Small intestine (tissue), 7 donors: ENCODE results near the gene EIF5AL1. TPM values are rescaled to one million over a fixed set of nuclear protein-coding genes. Genes with fewer than 3 reads are reported as not detected.
A peak's percentile ranks its signal among the peaks of the same experiment; 100 is the strongest.

ENCODE experiments used
- DNase-seq, 2 donors: peaks; one replicate each; pipeline versions ENCODE4 v3.0.0 to v3.0.0-alpha.2; 2013
- FAIRE-seq: peaks from 2 replicates; lab custom pipeline; 2012; peaks lifted over from hg19 to GRCh38; lab: Jason Lieb, UNC
- H3K27ac ChIP-seq, 3 donors: one replicate each; pipeline ENCODE4 v1.5.1; 2013; ENCODE audit warnings: low read length in 2 of 3, mild to moderate bottlenecking in 2 of 3, control low read depth in 1 of 3, inconsistent platforms in 1 of 3, low read depth in 1 of 3, moderate library complexity in 1 of 3
- H3K27me3 ChIP-seq, 3 donors: one replicate each; pipeline ENCODE4 v1.6.1; 2013; ENCODE audit warnings: low read length in 3 of 3, inconsistent platforms in 1 of 3; ENCODE audit not compliant: control insufficient read depth in 3 of 3, insufficient read depth in 3 of 3
- H3K36me3 ChIP-seq, 3 donors: one replicate each; pipeline ENCODE4 v1.6.1; 2013; ENCODE audit warnings: low read length in 3 of 3, inconsistent platforms in 1 of 3, low read depth in 1 of 3, mild to moderate bottlenecking in 1 of 3, moderate library complexity in 1 of 3; ENCODE audit not compliant: control insufficient read depth in 3 of 3, insufficient read depth in 2 of 3
- H3K4me1 ChIP-seq, 3 donors: one replicate each; pipeline ENCODE4 v1.6.1; 2013; ENCODE audit warnings: low read length in 2 of 3, inconsistent platforms in 1 of 3, low read depth in 1 of 3, mild to moderate bottlenecking in 1 of 3, moderate library complexity in 1 of 3; ENCODE audit not compliant: control insufficient read depth in 3 of 3, insufficient read depth in 2 of 3
- H3K4me3 ChIP-seq, 3 donors: one replicate each; pipeline ENCODE4 v1.5.1; 2013; ENCODE audit warnings: low read length in 3 of 3, control low read depth in 1 of 3, inconsistent platforms in 1 of 3, low read depth in 1 of 3, mild to moderate bottlenecking in 1 of 3, moderate library complexity in 1 of 3
- H3K9me3 ChIP-seq, 2 donors: one replicate each; pipeline ENCODE4 v1.6.1; 2013; ENCODE audit warnings: low read depth in 1 of 2, low read length in 1 of 2; ENCODE audit not compliant: control insufficient read depth in 2 of 2, insufficient read depth in 1 of 2
- WGBS, 3 donors: extraction: QIAGEN DNeasy Blood & Tissue Kit; methylation state at CpG; one replicate each; pipeline ENCODE4 v1.1.7; 2013; 5-methylcytosine and 5-hydroxymethylcytosine counted together
- polyA plus RNA-seq, 4 donors: library from polyadenylated mRNA; stranded (reverse) in 3 of 4; unstranded in 1 of 4; fragments of 200-250 nt in 3 of 4; fragments of 120-200 nt in 1 of 4; gene quantifications; one replicate each; pipeline versions ENCODE4 v1.2.1 to v1.2.3, GENCODE V29; 2013
- donor health status: healthy with polysubstance abuse.
- donor health status: control.
- donor health status: control.
- donor health status: Bipolar disorder and iron deficiency.
- donor health status: healthy.

EIF5AL1 gene
- polyA plus RNA-seq, 4 donors = 0.22 to 0.69 (median 0.48) TPM

DNA sequence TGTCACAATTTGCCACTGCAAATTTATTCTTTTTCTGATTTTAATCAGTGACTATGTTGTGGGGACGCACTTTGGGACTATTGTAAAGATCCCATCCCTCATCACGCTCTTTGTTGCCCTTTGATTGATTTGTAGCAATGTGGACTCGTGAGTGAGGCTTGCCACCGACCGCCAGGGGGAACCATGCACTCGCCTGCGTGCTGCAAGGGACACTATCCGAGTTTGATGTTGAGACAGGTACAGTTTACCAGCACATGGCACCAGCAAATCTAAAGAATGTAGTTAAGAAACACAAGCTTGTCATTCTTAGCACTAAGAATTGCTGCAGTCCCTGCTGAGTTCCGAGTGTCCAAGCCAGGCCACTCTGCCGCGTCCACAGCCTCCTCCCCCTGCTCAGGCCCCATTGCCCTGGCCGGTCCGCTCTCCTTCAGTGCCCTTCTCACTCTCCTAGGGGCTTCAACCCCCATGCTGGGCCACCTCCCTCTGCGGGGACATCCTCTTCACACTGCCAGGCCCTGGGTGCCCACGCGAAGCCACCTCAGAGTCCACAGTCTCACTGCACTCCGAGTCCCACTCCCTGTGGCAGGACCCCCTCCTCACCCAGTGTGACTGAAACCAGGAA is 49.9 kb downstream of the EIF5AL1 start:
- Histone ChIP-seq H3K4me1 (no peaks in the 10 kb centered on the region), H3K36me3 (no peaks in the 10 kb centered on the region), H3K27ac (no peak overlapping the region), H3K27me3 (peaks cover 0 to 9% (median 0%) of the 10 kb centered on the region in 3 donors), H3K4me3 (no peak overlapping the region), H3K9me3 (no peaks in the 10 kb centered on the region)
- peak; percentile 71 to 74 for DNase-seq
- WGBS, 3 donors = 19 to 34% (median 32%) methylated on average over 17 of the region's 17 CpGs
- FAIRE-seq = no peak

DNA sequence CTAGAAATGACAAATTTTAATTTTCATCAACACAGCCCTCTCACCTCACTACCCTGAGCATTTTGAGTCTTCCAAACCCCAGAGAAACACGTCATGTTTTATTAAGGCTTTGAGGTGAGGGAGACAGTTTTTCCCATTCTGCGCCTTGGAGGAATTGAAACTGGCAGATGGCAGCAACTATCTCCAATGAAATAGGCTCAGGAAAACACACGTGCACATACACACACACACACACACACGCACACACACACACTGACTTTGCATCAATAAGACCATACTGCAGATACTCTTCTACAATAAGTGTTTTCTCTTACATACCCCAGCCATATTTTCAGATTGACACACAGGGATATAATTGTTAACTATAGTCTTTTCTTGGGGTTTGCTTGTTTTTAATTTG is 51.1 kb downstream of the EIF5AL1 start:
- H3K27me3 ChIP-seq = peaks cover 0 to 9% (median 0%) of the 10 kb centered on the region in 3 donors
- H3K27ac ChIP-seq = no peak overlapping the region
- H3K36me3 ChIP-seq = no peaks in the 10 kb centered on the region
- no peaks in the 10 kb centered on the region for H3K9me3 ChIP-seq
- FAIRE-seq (no peak), DNase-seq (no peak)
- H3K4me3 ChIP-seq = no peak overlapping the region
- H3K4me1 ChIP-seq = no peaks in the 10 kb centered on the region
- 72 to 73% (median 72%) methylated on average over 4 of the region's 4 CpGs for WGBS, 3 donors

Other genes starting within 250 kb of the EIF5AL1 start
- gene PPIF, start 165.1 kb upstream of the EIF5AL1 start, polyA plus RNA-seq = 10 to 100 TPM; 35.3 to 75.5 (median 57.1) TPM
- 10 to 100 TPM in 3 of 4 donors, under 1 TPM in 1; 0.89 to 13.0 (median 11.4) TPM for gene ZCCHC24, start 66.9 kb upstream of the EIF5AL1 start, polyA plus RNA-seq
- gene SFTPA2, start 47.9 kb downstream of the EIF5AL1 start, polyA plus RNA-seq = 10 to 100 TPM in 1 of 4 donors, 1 to 10 TPM in 1, under 1 TPM in 2; 0.01 to 13.4 (median 2.4) TPM
- gene SFTPA1, start 98.4 kb downstream of the EIF5AL1 start, polyA plus RNA-seq = 1 to 10 TPM in 2 of 4 donors, under 1 TPM in 1, not detected in 1; 0.21 to 9.2 (median 3.5) TPM
- gene NUTM2B, start 190.7 kb downstream of the EIF5AL1 start, polyA plus RNA-seq = 1 to 10 TPM in 2 of 4 donors, under 1 TPM in 2; 0.13 to 1.6 (median 0.98) TPM